Suppressor macrophage treated with lipopolysaccharide for 1 hour (primary cell): ENCODE measurements around the gene PTPRG.
"Not testable (repeated sequence)": the region's sequence is repeated elsewhere in the genome, so short reads cannot be mapped to it uniquely, and the experiment has no call there.

Source experiments
- DNase-seq, 3 donors: peaks; one replicate each; pipeline ENCODE4 v3.0.0-alpha.2; 2020 to 2022

The PTPRG gene

DNA sequence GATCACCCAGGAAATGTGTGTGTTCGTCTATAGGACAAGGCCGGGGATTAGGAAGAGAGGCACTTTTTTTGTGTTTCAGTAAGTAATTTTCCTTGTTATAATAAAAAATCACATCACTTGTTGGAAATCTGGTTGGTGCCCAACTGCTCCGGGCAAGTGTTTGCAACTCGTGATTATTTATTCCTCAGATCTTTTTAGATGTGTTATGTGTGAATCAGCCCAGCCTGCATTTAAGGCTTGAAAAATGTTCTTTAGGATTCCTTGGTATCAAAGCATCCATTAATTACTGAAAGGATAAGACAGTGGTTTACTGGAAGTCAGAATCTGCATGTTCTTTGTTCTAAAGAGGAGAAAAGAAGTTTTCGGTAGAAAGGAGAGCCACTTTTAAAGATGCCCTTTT lies 466.4 kb downstream of the PTPRG start:
- no peak for DNase-seq

DNA sequence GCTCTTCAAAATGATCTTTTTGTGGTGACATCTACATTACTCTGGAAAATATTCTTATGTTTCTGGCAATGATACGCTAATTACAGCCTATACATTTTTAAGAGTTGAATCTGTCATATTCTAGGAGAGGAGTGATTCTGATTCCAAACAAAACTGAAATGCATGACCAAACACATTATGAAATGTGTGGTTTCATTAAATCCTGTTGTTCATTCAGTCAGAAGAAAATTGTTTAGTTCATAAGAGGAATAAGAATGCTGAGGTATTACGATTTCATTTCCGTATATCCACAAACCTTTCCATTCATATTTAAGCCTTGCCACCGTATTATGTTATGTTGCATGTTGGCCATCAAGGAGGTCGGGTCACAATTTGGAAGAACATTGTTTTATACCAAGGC lies 466.9 kb downstream of the PTPRG start:
- DNase-seq, result no peak

DNA sequence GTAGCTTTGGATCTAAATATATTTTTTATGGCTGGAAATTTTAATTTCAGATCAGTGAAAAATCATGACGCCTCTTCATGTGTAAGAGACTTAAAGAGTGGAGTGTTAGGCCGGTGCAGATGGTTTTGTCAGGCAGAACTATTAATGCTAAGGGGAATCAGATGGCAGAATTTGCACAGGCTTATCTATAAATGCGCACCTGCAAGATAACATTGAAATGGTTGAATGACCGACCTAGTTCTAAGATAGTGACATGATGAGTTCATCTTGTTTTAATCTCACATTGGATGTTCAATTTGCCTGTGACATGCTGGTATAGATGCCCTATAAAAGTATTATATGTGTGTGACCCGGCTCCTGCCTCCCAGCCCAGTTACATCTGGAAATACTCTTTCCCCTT lies 471.4 kb downstream of the PTPRG start:
- DNase-seq, result no peak

DNA sequence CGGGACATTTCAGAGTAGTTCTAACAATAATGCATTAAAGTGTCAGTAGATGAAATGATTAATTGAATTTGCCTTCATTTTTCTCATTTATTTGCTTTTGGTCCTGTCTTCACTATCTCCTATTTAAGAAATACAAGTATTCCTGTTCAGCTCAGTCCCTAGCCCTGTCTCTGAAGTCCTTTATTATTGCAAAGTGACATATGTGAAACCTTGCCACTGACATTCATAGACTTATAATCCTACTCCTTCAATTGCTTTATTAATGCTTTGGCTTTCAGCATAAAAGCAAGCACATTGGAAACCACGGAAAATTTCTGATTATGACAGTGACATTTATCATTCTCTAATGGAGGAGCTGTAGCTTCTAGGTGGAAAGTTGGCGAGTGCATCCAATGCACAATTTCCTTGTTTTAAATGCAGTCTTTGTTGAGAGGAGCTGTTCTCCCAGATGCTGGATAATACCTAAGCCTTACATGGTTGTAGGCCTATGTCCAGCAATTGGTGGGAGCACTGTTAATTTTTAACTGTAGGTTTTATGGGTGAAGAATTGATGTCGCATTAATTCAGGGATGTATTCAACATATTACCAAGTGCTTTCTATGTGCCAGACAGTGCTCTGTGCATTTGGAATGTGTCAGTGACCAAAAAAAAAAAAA lies 474.2 kb downstream of the PTPRG start:
- DNase-seq, result no peak

DNA sequence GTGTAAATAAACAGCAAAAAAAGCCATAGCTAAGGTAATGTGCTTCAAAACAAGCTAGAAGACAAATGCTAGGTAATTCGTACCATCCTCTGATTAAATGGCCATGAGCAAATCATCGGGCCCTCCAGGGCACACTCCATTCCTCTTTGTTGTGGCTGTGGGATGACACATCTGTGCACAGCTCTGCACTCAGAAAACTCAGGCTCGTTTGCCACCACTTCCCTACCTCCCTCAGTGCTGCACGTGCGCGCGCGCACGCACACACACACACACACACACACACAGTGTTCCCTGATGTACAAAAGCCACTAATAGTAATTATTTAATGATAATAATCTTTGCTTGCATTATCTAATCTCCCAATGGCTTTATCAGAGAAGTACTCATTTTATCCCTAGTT lies 475.4 kb downstream of the PTPRG start:
- DNase-seq, result no peak

DNA sequence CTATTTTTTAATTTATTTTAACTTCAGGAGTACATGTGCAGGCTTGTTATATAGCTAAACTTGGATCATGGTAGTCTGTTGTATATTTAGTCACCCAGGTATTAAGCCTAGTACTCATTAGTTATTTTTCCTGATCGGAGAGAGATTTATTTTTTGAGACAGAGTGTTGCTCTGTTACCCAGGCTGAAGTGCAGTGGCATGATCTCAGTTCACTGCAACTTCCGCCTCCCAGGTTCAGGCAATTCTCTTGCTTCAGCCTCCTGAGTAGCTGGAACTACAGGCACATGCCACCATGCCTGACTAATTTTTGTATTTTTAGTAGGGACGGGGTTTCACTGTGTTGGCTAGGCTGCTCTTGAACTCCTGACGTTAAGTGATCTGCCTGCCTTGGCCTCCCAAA lies 477.4 kb downstream of the PTPRG start:
- DNase-seq, result not testable (repeated sequence)

DNA sequence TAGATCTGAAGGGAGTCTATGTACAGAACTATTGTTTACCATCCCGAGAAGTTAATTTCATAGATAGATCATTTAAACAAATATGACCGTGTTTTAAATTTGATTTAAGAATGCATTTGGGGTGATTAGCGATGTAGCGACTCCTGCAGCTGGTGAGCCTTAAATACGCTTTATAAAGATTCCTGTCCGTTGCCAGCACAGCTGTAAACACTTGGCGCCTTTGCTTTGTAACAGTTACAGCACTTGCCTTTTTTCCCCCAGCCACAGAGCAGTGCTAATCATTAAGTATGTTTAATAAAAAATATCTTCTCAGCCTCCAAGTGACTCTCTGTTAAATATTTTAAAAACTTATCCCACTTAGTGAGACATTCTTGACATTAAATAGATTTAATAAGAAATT lies 478.2 kb downstream of the PTPRG start:
- no peak for DNase-seq

DNA sequence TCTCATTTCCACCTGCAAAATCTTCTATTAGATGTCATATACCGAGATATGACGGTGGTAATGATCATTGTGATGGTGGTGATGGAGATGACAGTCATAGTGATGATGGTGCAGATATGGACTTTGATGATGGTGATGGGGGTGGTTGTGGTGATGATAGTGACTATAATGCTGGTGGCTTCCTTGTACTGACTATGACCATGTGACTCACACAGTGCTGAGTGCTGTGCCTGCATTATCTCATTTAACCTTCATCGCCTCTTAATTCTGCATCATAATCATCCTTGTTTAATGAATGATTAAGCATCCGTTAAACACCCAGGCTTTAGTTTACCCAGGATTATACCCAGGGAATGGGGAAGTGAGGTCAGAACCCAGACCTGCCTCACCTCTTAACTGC lies 480.3 kb downstream of the PTPRG start:
- no peak for DNase-seq

DNA sequence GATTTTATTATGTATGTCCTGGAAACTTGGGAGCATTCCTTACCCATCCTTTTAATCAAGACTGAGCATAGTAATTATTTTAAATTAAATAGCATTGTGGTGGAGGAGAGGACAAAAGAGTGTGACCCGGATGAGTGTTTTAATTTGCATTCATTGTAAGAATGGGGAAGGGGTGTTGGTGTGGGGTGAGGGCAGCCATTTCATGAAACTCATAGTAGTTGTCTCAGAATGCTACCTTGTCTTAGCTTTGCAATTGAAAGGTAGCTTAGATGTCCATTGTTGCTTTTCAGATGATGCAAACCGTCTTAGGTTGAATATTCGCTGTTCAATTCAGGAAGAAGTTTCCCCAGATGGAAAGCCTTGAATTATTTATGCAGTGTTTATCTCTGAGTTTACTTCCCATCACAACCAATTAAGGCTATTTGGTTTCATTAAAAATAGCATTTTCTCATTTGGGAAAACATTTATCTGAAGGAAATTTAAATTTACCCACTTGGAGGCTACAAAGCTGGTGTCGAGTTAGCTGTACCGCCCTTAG lies 483.6 kb downstream of the PTPRG start:
- no peak for DNase-seq

DNA sequence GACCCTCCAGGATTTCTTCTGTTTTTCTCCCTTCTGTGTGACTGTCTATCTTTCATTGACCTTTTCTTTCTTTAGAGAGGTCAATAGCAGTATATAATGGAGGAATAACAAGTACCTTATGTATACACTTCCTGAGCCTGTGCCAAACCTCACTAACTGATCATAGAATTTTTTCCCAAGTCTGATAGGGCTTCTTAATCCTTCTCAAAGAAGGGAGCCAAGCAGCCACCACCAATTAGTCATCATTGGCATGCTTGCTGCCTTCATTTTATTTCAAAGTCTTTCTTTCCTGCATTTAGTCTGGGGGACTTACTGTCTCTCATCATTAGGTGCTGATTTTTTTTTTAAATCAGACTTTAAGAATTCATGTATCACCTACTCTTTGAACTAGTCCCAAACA lies 485.0 kb downstream of the PTPRG start:
- no peak for DNase-seq

DNA sequence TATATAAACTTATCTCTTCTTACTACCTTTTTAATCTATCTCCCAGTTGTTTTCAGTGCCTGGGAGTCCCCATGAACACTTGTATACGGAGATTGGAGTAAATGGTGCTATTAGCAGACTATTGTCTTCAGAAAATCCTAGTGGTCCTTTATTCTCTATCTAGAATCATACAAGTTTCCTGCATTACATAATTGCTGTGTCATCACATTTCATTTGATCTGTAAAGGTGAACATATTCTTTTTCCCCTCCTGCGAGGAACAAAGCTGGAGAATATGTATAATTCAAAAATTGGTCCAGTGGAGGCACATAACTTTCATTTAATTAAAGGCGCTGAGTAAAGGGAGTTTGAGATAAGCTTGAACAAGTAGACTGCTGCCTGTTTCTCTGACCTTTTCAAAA lies 487.2 kb downstream of the PTPRG start:
- DNase-seq, result no peak

DNA sequence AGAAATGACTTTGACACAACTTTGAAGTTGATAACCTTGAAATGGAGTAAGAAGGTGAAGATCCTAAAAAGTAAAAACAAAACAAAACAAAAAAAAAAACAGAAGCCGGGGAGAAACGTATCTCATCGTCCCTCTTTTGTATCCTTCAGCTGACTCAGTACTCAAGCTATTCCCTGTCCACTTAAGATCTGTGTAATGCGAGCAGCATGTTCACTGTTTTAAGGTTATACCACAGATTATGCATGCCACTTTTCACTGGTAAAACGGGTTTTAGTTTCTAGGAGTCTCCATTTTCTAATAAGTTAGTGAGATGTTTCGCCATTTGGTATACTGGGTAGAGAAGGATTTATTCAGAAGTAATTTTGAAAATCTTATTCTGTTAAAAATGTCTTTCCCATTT lies 487.7 kb downstream of the PTPRG start:
- no peak for DNase-seq

DNA sequence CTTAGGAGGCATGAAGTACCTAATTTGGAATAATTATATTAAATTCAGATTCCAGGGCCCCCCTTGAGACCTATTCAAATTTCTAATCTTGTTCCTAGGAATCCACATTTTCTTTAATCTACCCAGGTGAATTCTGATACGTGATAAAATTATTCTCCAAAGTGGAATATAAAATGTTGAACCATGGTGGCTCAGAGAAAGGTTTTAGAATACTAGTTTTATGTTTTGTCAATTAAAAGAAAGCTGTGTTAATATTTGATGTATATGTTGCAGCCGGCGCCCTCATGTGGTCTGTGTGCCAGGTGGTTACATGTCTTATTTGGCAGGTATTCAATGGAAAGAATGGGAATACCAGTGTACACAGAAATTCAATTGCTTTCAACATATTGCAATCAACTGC lies 490.1 kb downstream of the PTPRG start:
- no peak for DNase-seq

DNA sequence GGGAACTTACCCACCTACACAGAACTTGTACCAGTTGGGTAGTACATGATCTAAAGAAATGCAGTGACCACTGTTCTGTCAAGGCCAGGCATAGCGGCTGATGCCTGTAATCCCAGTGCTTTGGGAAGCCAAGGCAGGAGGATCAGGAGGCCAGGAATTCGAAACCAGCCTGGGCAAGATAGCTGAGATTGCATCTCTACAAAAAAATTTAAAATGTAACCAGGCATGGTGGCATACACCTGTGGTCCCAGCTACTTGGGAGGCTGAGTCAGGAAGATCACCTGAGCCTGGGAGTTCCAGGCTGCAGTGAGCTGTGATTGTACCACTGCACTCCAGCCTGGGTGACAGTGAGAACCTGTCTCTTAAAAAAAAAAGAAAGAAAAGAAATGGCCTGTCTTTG lies 491.0 kb downstream of the PTPRG start:
- no peak for DNase-seq

DNA sequence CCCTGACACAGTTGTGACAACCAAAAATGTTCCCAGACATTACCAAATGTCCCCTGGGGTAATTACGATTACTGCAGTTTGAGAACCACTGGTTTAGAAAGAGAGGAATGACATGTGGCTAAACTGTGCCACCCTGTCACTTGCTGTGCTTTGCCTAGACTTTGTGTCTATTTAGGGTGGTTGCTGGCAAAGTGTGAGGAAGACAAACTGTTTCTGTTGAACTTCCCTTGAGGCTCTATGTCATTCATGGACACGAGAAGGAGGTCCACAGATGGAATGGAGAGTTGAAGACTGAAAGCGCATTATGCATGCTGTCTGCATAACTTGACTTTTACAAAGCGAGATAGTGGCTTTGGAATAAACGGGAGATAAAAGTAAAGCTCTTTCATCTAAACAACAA lies 495.3 kb downstream of the PTPRG start:
- no peak for DNase-seq

DNA sequence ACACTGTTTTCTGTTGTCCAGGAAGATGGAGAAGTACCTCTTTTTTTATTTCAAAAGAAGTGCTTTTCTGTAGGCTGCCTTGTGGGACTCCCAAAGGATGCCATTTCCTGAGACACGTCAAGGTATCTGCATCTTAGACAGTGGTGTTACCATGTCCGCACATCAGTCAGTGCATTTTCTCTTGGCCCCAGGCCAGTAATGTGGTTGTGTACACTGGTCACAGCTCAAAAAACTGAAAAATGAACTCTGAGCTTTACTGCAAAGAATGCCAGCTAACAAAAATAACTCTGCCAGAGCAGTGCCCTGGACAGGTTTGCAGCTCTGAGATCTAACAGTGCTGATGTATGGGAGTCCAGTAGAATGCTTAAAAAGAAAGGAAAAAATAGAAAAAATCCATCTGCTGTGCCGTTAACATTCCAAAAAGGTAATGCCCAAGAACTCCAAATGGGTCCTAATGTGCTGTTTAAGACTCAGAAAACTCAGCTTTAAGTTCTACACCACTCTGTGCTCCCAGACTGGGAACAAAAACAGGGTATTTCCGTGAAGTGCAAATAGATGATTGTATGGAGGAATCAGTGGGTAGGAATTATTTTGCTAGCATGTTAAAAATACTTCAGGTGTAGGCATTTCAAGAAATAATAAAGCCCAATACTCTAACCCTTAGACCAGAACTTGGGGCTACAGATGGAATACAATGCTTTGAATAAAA lies 496.1 kb downstream of the PTPRG start:
- DNase-seq, result no peak

DNA sequence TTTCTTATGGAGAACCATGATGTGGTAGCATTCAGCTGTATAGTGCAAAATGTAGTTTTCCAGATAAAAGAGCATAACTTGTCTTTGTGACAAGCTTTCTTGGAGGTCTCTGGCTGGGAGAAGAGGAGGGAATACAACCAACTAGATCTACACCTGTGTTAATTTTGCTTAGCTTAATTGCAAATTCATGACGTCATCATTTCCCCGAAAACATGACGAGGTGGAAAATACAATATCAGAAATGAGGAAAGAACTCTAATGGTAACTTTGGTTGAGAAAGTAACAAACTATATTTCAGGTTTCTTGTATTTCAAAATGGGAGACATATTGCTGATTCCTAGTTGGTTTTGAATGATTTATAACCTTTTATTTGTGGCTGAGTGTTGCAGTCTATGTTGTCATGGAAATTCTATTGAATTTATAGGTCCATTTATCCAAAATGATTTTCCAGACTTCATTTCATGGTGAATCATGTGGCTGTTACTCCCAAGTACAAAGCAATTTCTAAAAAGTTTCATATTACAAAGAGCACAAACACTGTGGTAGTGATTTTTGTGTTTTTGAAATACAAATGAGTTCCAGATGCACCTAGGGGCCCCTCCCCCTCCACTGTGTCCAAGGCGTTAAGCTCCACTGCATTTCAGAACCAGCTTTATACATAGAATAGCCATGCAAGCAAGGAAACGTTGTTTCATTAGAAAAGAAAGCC lies 504.8 kb downstream of the PTPRG start:
- no peak for DNase-seq

DNA sequence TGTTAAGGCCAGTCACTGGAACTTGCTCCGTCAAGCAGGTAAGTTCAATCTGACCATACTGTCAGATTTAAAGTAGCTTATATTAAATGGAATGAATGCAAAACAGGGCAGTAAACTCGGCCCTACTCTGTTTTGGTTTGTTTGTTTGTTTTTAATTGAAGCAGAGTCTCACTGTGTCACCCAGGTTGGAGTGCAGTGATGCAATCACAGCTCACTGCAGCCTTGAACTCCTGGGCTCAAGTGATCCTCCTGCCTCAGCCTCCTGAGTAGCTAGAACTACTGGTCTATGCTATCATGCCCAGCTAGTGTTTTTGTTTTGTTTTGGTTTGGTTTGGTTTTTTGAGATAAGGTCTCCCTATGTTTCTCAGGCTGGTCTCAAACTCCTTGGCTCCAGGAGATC lies 507.0 kb downstream of the PTPRG start:
- no peak for DNase-seq

DNA sequence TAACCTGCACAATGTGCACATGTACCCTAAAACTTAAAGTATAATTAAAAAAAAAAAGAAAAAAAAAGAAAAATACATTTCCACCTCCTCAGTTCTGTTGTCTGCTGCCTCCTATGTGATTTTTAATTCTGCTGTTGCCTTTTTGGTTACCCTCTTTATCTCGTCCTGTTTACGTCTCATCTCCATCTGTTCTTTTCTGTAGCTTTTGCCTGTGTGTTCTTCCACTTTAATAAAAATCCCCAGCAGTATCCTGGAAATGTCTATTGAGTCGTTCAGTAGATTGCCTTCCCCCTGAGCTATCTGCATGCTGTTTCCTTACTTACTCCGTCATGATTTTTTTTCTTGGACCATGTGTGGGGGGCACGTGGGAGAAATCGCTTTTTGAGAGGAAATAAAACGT lies 509.5 kb downstream of the PTPRG start:
- DNase-seq, result no peak

DNA sequence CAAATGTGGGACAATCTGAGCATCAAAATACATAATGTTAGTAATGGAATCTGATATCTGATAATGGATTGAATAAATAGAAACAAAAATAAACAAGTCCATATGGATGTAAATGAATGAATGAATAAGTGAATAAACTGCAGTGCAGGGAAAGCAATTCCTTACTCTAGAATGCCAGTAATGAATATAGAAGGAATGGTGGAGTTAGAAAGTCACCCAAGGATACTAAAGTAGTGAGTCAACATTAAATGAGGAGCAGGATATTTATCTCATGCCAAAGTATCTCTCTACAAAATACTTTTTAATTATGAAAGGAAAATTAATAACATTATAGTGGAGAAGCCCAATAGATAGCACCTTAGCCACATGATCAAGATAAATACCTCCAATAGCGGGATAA lies 511.7 kb downstream of the PTPRG start:
- no peak for DNase-seq

DNA sequence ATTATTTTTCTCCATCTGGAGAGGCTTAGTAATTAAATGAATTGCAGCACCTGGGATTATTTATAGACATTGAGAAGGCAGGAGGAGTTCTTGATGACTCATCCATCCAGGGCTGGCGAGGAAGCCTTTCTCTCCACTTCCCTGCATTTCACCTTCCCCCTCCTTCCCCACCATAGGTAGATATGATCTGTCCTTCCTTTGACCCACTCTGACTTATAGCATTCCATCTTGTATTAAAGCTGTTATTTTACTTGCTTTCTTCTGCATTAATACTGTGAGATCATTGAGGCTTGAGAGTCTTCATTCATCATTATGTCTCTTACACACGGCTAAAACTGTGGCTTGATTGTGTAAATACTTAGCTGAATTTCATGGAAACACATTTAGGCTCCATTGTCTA lies 523.2 kb downstream of the PTPRG start:
- DNase-seq, result no peak

DNA sequence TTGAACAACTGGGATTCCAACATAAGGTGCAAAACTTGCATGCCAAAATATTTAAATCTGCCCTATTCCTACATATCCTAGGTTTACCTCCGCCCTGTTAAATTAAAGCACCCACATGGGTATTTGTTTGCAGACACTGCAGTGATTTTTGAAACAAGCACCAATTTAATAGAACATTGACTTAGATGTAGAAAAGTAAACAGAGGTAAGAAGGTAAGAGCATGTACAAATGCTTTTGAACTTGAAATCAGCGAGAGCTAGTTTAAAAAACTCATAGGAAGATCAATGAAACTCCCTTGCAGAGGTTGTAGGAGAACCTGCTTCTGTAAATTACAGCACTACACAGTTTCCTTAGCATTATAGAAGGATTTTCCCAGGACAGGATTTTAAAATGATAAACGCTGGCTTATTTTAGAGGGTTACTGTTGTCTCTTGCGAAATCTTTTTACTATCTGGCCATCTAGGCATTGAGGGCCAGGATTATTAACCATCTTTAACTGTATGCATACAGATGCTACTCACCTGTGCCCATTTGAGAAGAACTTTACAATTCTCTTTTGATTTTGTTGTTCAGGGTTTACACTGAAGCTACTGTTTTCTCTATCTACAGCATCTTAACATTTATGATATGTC lies 527.2 kb downstream of the PTPRG start:
- DNase-seq, result no peak

DNA sequence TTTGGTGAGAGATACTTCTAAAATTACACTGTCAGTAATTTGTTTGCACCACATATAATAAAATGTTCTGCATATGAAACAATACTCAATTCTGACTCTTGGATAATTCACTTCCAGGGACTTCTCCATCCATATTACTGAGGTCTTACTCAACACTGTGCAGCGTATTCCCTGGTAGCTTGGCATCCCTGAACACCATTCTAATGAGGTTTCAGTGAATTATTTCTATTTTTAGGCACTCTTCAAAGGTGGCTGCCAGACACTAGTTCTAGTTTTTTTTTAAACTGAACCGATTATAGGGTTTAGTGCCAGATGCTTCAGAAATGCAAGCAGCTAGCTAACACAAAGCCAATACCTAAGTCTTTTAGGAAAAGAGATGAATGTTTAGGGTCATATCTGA lies 528.7 kb downstream of the PTPRG start:
- no peak for DNase-seq

DNA sequence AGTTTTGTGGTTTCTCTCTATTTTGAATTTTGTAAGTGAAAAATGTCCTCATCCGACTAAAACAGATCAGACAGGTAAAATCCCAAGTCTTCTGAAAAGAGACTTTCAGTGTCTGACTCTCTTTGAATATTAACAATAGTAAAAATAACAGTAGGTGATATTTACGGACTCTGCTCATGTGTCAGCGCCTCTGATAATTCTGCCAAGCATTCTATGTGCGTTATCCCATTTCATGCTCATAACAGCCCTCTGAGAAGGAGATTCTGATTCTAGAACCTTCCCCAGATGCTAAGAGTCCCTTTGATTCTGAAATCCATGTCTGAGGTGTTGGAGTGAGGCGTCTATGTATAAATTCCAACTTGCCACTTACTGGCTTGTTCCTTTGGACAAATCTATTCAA lies 529.1 kb downstream of the PTPRG start:
- DNase-seq, result no peak
